ENCODE results near the gene GPATCH4.
A peak's percentile ranks its signal among the peaks of the same experiment; 100 is the strongest.
"Not testable (repeated sequence)": the region's sequence is repeated elsewhere in the genome, so short reads cannot be mapped to it uniquely, and the experiment has no call there.

GPATCH4 gene

GRCh38 chr1:156595016-156595415 lies 6.3 kb downstream of the GPATCH4 start:
- DNase-seq, result no peak

GRCh38 chr1:156594190-156594589 lies 7.1 kb downstream of the GPATCH4 start:
- no peak for DNase-seq

GRCh38 chr1:156593661-156593989 lies 7.7 kb downstream of the GPATCH4 start:
- no peak for DNase-seq

- no peak for DNase-seq
Observed at GRCh38 chr1:156592910-156593660, 8.2 kb downstream of the GPATCH4 start.

- no peak for DNase-seq
Observed at GRCh38 chr1:156592158-156592909, 8.9 kb downstream of the GPATCH4 start.

- DNase-seq, result peak; percentile 82
Observed at GRCh38 chr1:156591432-156592157, 9.7 kb downstream of the GPATCH4 start, which contains the start of gene NAXE. Gene NAXE, plus strand, starts transcription at chr1:156591776. Its CDS starts 29 bp downstream, at chr1:156591805.

- DNase-seq, result peak; percentile 22
Observed at GRCh38 chr1:156591181-156591431, 10.2 kb downstream of the GPATCH4 start.

- no peak for DNase-seq
Observed at GRCh38 chr1:156590326-156591180, 10.7 kb downstream of the GPATCH4 start.

- DNase-seq, result no peak
Observed at GRCh38 chr1:156589546-156589945, 11.7 kb downstream of the GPATCH4 start.

- DNase-seq, result not testable (repeated sequence)
Observed at GRCh38 chr1:156587927-156588326, 13.4 kb downstream of the GPATCH4 start.

GRCh38 chr1:156586892-156587477 lies 14.3 kb downstream of the GPATCH4 start:
- no peak for DNase-seq

GRCh38 chr1:156586323-156586722 lies 15.0 kb downstream of the GPATCH4 start:
- no peak for DNase-seq

- DNase-seq, result no peak
Observed at GRCh38 chr1:156584813-156585212, 16.5 kb downstream of the GPATCH4 start.

- DNase-seq, result peak; percentile 83
Observed at GRCh38 chr1:156583821-156584622, 17.3 kb downstream of the GPATCH4 start.

- peak; percentile 25 for DNase-seq
Observed at GRCh38 chr1:156582388-156583017, 18.8 kb downstream of the GPATCH4 start.

- DNase-seq, result peak; percentile 58
Observed at GRCh38 chr1:156581661-156582387, 19.5 kb downstream of the GPATCH4 start.

GRCh38 chr1:156579472-156579871 lies 21.8 kb downstream of the GPATCH4 start, which contains the start of gene TTC24:
Gene TTC24, plus strand, starts transcription at chr1:156579723. Its CDS starts 1,642 bp downstream, at chr1:156581365.
- DNase-seq, result no peak

- DNase-seq, result no peak
Observed at GRCh38 chr1:156578055-156578454, 23.2 kb downstream of the GPATCH4 start.

- DNase-seq, result no peak
Observed at GRCh38 chr1:156577550-156577949, 23.7 kb downstream of the GPATCH4 start.

- DNase-seq, result no peak
Observed at GRCh38 chr1:156574039-156574633, 27.1 kb downstream of the GPATCH4 start.

Data from CD4-positive, alpha-beta T cell treated with Interleukin-6 for 4 hours (primary cell).